Sigmoid colon (tissue), 7 donors: ENCODE measurements around the gene BSPH1. TPM values are rescaled to one million over a fixed set of nuclear protein-coding genes. Genes with fewer than 3 reads are reported as not detected.

Experiments
- DNase-seq: peaks from one replicate; pipeline ENCODE4 v3.0.0-alpha.2; 2019
- H3K27ac ChIP-seq, 4 donors: fragments of 200-600 bp; sonication (generic); one replicate each; pipeline ENCODE4 v1.5.1; 2016 to 2019; ENCODE audit warnings: mild to moderate bottlenecking in 1 of 4
- H3K27me3 ChIP-seq, 3 donors: fragments of 200-600 bp; sonication (generic); one replicate each; pipeline ENCODE4 v1.5.1; 2019; ENCODE audit warnings: mild to moderate bottlenecking in 1 of 3
- H3K36me3 ChIP-seq, 4 donors: fragments of 200-600 bp; sonication (generic); one replicate each; pipeline ENCODE4 v1.5.1; 2016 to 2019
- H3K4me1 ChIP-seq, 4 donors: fragments of 200-600 bp; sonication (generic); one replicate each; pipeline ENCODE4 v1.5.1; 2017 to 2019
- H3K4me3 ChIP-seq, 4 donors: fragments of 200-600 bp; sonication (generic); one replicate each; pipeline ENCODE4 v1.5.1; 2017 to 2019; ENCODE audit warnings: mild to moderate bottlenecking in 2 of 4, moderate library complexity in 1 of 4
- H3K9me3 ChIP-seq, 4 donors: fragments of 200-600 bp in 3 of 4; sonication (generic) in 3 of 4; one replicate each; pipeline versions ENCODE4 v1.5.1 to v1.6.1; 2013 to 2019
- CTCF ChIP-seq, 4 experiments: fragments of 450-650 bp in 3 of 4; fragments of 200-600 bp in 1 of 4; IDR thresholded peaks; one replicate each; pipeline ENCODE4 v1.5.1; 2016 to 2019; ENCODE audit warnings: antibody characterized with exemption in 4 of 4, mild to moderate bottlenecking in 3 of 4, moderate library complexity in 2 of 4
- EP300 ChIP-seq, 4 donors: sonication (generic); formaldehyde crosslinking; IDR thresholded peaks; one replicate each; pipeline ENCODE4 v1.6.1; 2017; ENCODE audit warnings: antibody characterized with exemption in 4 of 4
- POLR2A ChIP-seq, 2 donors: fragments of 450-650 bp; IDR thresholded peaks; one replicate each; pipeline ENCODE4 v1.6.1; 2016; ENCODE audit warnings: antibody characterized with exemption in 2 of 2, mild to moderate bottlenecking in 2 of 2, moderate library complexity in 2 of 2
- POLR2AphosphoS5 ChIP-seq, 4 donors: sonication (generic); formaldehyde crosslinking; IDR thresholded peaks; one replicate each; pipeline ENCODE4 v1.6.1; 2017; ENCODE audit warnings: antibody characterized with exemption in 4 of 4
- WGBS, 2 donors: extraction: QIAGEN DNeasy Blood & Tissue Kit; methylation state at CpG; one replicate each; pipeline ENCODE4 v1.1.7; 2013; 5-methylcytosine and 5-hydroxymethylcytosine counted together
- intact Hi-C: fragments of 100-400 bp; cut with DNase I; formaldehyde crosslinking; loops from one replicate; pipeline ENCODE4 v1.15.1; 2023
- polyA plus RNA-seq, 3 donors: library from polyadenylated mRNA; stranded (reverse); fragments of 200-250 nt; gene quantifications; one replicate each; pipeline ENCODE4 v1.2.3, GENCODE V29; 2013
- total RNA-seq, 4 donors: library from RNA; depleted of rRNA; stranded (reverse); fragments of >200 nt; gene quantifications; one replicate each; pipeline ENCODE4 v1.1.0, GENCODE V29; 2016
- donor health status: healthy with polysubstance abuse.
- donor health status: Bipolar disorder and iron deficiency.
- donor health status: healthy.

The BSPH1 gene
- total and polyA plus RNA-seq, 7 donors = not detected

- TF ChIP-seq POLR2A (IDR thresholded peaks at IDR 0.05) = no peak
- H3K27ac ChIP-seq = no peak overlapping the region
- H3K4me3 ChIP-seq = no peak overlapping the region
- intact Hi-C loops = no loop called here
- no peaks in the 10 kb centered on the region for H3K36me3 ChIP-seq
- H3K4me1 ChIP-seq = no peaks in the 10 kb centered on the region
- no peaks in the 10 kb centered on the region for H3K9me3 ChIP-seq
- no peak for DNase-seq
- WGBS, 2 donors = 74 to 77% methylated on average over 3 of the region's 3 CpGs
- H3K27me3 ChIP-seq = peaks cover 0 to 10% (median 2%) of the 10 kb centered on the region in 3 donors
These were observed 33.5 kb upstream of the BSPH1 start for GRCh38 chr19:48025480-48025879.

- no peak for DNase-seq
- Histone ChIP-seq H3K27ac (no peak overlapping the region), H3K27me3 (peaks cover 0 to 8% (median 2%) of the 10 kb centered on the region in 3 donors), H3K9me3 (no peaks in the 10 kb centered on the region), H3K4me3 (no peak overlapping the region), H3K36me3 (no peaks in the 10 kb centered on the region), H3K4me1 (no peaks in the 10 kb centered on the region)
- TF ChIP-seq EP300 (IDR thresholded peaks at IDR 0.05) (no peak), POLR2A (IDR thresholded peaks at IDR 0.05) (no peak), CTCF (IDR thresholded peaks at IDR 0.05) (no peak), POLR2AphosphoS5 (IDR thresholded peaks at IDR 0.05) (no peak)
- WGBS, 2 donors = 94% methylated on average over 3 of the region's 3 CpGs
- intact Hi-C loops = no loop called here
These were observed 31.5 kb upstream of the BSPH1 start for GRCh38 chr19:48023518-48023917.

- H3K27ac ChIP-seq = no peak overlapping the region
- no peaks in the 10 kb centered on the region for H3K4me1 ChIP-seq
- H3K9me3 ChIP-seq = no peaks in the 10 kb centered on the region
- TF ChIP-seq POLR2AphosphoS5 (IDR thresholded peaks at IDR 0.05) (no peak), POLR2A (IDR thresholded peaks at IDR 0.05) (no peak), EP300 (IDR thresholded peaks at IDR 0.05) (no peak), CTCF (IDR thresholded peaks at IDR 0.05) (no peak)
- intact Hi-C loops = no loop called here
- 65 to 72% methylated on average over 2 of the region's 2 CpGs for WGBS, 2 donors
- no peak overlapping the region for H3K4me3 ChIP-seq
- no peak for DNase-seq
- H3K36me3 ChIP-seq = no peaks in the 10 kb centered on the region
- H3K27me3 ChIP-seq = peaks cover 0 to 8% (median 2%) of the 10 kb centered on the region in 3 donors
These were observed 31.0 kb upstream of the BSPH1 start for GRCh38 chr19:48023011-48023410.

GRCh38 chr19:48020686-48021085 lies 28.7 kb upstream of the BSPH1 start:
- H3K4me1 ChIP-seq = no peaks in the 10 kb centered on the region
- 55 to 82% methylated on average over 3 of the region's 3 CpGs for WGBS, 2 donors
- H3K27me3 ChIP-seq = peaks cover 0 to 8% (median 0%) of the 10 kb centered on the region in 3 donors
- intact Hi-C loops = no loop called here
- H3K27ac ChIP-seq = no peak overlapping the region
- H3K9me3 ChIP-seq = no peaks in the 10 kb centered on the region
- TF ChIP-seq POLR2A (IDR thresholded peaks at IDR 0.05) (no peak), EP300 (IDR thresholded peaks at IDR 0.05) (no peak), CTCF (IDR thresholded peaks at IDR 0.05) (no peak), POLR2AphosphoS5 (IDR thresholded peaks at IDR 0.05) (no peak)
- H3K36me3 ChIP-seq = no peaks in the 10 kb centered on the region
- H3K4me3 ChIP-seq = no peak overlapping the region
- DNase-seq = no peak

- no peak for TF ChIP-seq POLR2AphosphoS5 (IDR thresholded peaks at IDR 0.05)
- TF ChIP-seq POLR2A (IDR thresholded peaks at IDR 0.05) = no peak
- TF ChIP-seq CTCF (IDR thresholded peaks at IDR 0.05) = no peak
- TF ChIP-seq EP300 (IDR thresholded peaks at IDR 0.05) = no peak
- Histone ChIP-seq H3K4me1 (no peaks in the 10 kb centered on the region), H3K36me3 (no peaks in the 10 kb centered on the region), H3K4me3 (no peak overlapping the region), H3K9me3 (no peaks in the 10 kb centered on the region), H3K27me3 (peaks cover 0 to 4% (median 0%) of the 10 kb centered on the region in 3 donors), H3K27ac (no peak overlapping the region)
- no peak for DNase-seq
- intact Hi-C loops = no loop called here
- 88 to 93% methylated on average over 11 of the region's 11 CpGs for WGBS, 2 donors
These were observed 19.2 kb upstream of the BSPH1 start for GRCh38 chr19:48010932-48011758.
